Fibroblast of lung (primary cell): ENCODE data around the gene SMG7.

Source experiments
- EZH2 ChIP-seq: IDR thresholded peaks from 2 replicates; pipeline ENCODE4 v1.5.1; 2012; ENCODE audit warnings: low read length, control low read depth, mild to moderate bottlenecking; ENCODE audit errors: missing control alignments
- TF ChIP-seq, protein P1 (sequence below), 2 donors: IDR thresholded peaks in 1 of 2; conservative IDR thresholded peaks in 1 of 2; 1 replicate in 1 of 2; 2 replicates in 1 of 2; pipeline ENCODE4 v1.5.1; 2011 to 2012; ENCODE audit warnings: low read length in 2 of 2, control low read depth in 1 of 2, inconsistent platforms in 1 of 2, low read depth in 1 of 2, mild to moderate bottlenecking in 1 of 2

DNA sequence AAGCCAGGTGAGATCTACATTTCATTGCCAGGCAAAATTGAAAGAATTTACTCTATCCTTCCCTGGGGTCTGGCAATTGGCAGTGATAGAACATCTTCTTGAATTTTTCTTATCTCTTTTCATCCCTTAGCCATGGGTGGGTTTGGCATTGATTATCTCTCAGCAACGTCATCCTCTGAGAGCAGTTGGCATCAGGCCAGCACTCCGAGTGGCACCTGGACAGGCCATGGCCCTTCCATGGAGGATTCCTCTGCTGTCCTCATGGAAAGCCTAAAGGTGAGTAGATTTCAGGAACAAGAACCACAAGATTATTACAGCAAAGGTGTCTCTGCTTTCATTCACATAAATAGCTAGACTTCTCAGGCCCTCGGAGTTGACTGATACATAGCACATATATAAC lies 78.6 kb downstream of the SMG7 start:
- no peak for TF ChIP-seq EZH2
- TF ChIP-seq, protein P1, sequence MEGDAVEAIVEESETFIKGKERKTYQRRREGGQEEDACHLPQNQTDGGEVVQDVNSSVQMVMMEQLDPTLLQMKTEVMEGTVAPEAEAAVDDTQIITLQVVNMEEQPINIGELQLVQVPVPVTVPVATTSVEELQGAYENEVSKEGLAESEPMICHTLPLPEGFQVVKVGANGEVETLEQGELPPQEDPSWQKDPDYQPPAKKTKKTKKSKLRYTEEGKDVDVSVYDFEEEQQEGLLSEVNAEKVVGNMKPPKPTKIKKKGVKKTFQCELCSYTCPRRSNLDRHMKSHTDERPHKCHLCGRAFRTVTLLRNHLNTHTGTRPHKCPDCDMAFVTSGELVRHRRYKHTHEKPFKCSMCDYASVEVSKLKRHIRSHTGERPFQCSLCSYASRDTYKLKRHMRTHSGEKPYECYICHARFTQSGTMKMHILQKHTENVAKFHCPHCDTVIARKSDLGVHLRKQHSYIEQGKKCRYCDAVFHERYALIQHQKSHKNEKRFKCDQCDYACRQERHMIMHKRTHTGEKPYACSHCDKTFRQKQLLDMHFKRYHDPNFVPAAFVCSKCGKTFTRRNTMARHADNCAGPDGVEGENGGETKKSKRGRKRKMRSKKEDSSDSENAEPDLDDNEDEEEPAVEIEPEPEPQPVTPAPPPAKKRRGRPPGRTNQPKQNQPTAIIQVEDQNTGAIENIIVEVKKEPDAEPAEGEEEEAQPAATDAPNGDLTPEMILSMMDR (conservative IDR thresholded peaks at IDR 0.05 in 1 of 2, IDR thresholded peaks at IDR 0.05 in 1 of 2; ENCODE audit: low read depth in 1 of 2, low read length in 2 of 2): no peak
